Lung (tissue), 12 donors: ENCODE results near the gene DHX35. TPM values are rescaled to one million over a fixed set of nuclear protein-coding genes. Genes with fewer than 3 reads are reported as not detected.
"Not testable (repeated sequence)": the region's sequence is repeated elsewhere in the genome, so short reads cannot be mapped to it uniquely, and the experiment has no call there.

ENCODE experiments used
- ATAC-seq: fragments of 200-7000 bp; cut with Tn5 transposase; one replicate; pipeline ENCODE4 v1.9.1; 2020; ENCODE audit warnings: moderate number of reproducible peaks; ENCODE audit not compliant: insufficient read depth, low FRiP score
- DNase-seq, 3 donors: peaks; one replicate each; pipeline ENCODE4 v3.0.0-alpha.2; 2013 to 2017
- H3K27ac ChIP-seq, 2 donors: one replicate each; pipeline ENCODE4 v1.5.1; 2013; ENCODE audit warnings: mild to moderate bottlenecking in 2 of 2, moderate library complexity in 2 of 2, control low read depth in 1 of 2, inconsistent platforms in 1 of 2, low read depth in 1 of 2, low read length in 1 of 2
- H3K27me3 ChIP-seq, 3 donors: one replicate each; pipeline ENCODE4 v1.5.1; 2013; ENCODE audit warnings: low read length in 2 of 3; ENCODE audit not compliant: control insufficient read depth in 3 of 3, insufficient read depth in 3 of 3
- H3K36me3 ChIP-seq, 4 donors: one replicate each; pipeline ENCODE4 v1.5.1; 2013; ENCODE audit warnings: low read length in 4 of 4, mild to moderate bottlenecking in 1 of 4, moderate library complexity in 1 of 4; ENCODE audit not compliant: control insufficient read depth in 4 of 4, insufficient read depth in 4 of 4
- H3K4me1 ChIP-seq, 5 donors: one replicate each; pipeline ENCODE4 v1.5.1; 2013; ENCODE audit warnings: low read length in 5 of 5, mild to moderate bottlenecking in 2 of 5, moderate library complexity in 1 of 5; ENCODE audit not compliant: control insufficient read depth in 5 of 5, insufficient read depth in 5 of 5
- H3K4me3 ChIP-seq: one replicate; pipeline ENCODE4 v1.5.1; 2013; ENCODE audit warnings: mild to moderate bottlenecking, control low read depth, moderate library complexity
- H3K9ac ChIP-seq, 2 donors: one replicate each; pipeline ENCODE4 v1.5.1; 2013; ENCODE audit warnings: low read length in 2 of 2, control low read depth in 1 of 2; ENCODE audit not compliant: insufficient read depth in 1 of 2
- H3K9me3 ChIP-seq, 4 donors: one replicate each; pipeline ENCODE4 v1.5.1; 2013; ENCODE audit warnings: low read length in 3 of 4, mild to moderate bottlenecking in 1 of 4, moderate library complexity in 1 of 4; ENCODE audit not compliant: control insufficient read depth in 4 of 4, insufficient read depth in 3 of 4
- WGBS, 2 donors: extraction: QIAGEN DNeasy Blood & Tissue Kit; methylation state at CpG; one replicate each; pipeline ENCODE4 v1.1.7; 2013; 5-methylcytosine and 5-hydroxymethylcytosine counted together
- polyA plus RNA-seq, 2 donors: library from polyadenylated mRNA; stranded (reverse); fragments of 200-250 nt; gene quantifications; one replicate each; pipeline ENCODE4 v1.2.1, GENCODE V29; 2013
- total RNA-seq, 2 donors: library from RNA; depleted of rRNA in 1 of 2; stranded (reverse); fragments of >200 nt in 1 of 2; gene quantifications; one replicate each; pipeline ENCODE4 v1.2.1, GENCODE V29; 2014 to 2021
- TF ChIP-seq, protein P1 (sequence below): IDR thresholded peaks from 2 replicates; pipeline ENCODE4 v1.5.1; 2012; ENCODE audit warnings: mild to moderate bottlenecking; ENCODE audit errors: control extremely low read depth, extremely low read depth
- donor health status: control.
- donor health status: control.
- donor health status: Bipolar disorder and iron deficiency.
- donor health status: healthy.
- donor health status: DM: yes; HTN: yes; CAD: no.

DHX35 gene
- total and polyA plus RNA-seq, 4 donors = 4.4 to 15.5 (median 8.2) TPM

DNA sequence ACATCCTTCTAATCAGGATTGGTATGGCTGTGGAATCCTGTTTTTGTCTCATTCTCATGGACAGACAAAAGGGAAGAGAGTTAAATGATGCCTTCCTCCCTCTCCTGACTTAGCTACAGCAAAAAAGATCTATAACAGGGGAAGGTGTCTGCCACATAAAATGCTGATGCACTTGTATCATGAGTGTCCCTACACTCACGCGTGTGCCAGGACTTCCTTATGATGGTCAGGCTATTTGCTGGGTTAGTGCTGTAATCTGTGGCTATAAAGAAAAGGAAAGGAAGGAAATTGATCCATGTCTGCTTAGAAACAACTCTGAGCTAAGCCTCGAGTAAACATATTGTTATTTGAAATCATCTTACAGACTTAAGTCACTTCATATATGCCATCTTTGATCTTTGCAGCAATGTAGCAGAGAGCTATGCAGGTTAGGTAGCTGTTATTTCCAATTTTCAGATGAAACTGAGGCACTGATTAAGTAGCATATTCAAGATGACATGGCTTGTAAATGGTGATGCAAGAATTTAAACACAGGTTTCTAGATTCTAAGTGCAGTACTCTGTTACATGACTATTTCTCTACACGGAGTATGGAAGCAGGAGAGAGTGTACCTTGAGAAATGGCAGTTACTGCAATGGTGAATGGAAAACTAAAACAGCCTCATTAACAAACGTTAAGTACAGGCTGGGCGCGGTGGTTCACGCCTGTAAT is 8.4 kb upstream of the DHX35 start:
- no peaks in the 10 kb centered on the region for H3K9me3 ChIP-seq
- ATAC-seq (no peak), DNase-seq (no peak)
- 75 to 94% methylated on average over 8 of the region's 8 CpGs for WGBS, 2 donors
- no peaks in the 10 kb centered on the region for H3K27me3 ChIP-seq
- H3K9ac ChIP-seq = no peak overlapping the region
- TF ChIP-seq, protein P1, sequence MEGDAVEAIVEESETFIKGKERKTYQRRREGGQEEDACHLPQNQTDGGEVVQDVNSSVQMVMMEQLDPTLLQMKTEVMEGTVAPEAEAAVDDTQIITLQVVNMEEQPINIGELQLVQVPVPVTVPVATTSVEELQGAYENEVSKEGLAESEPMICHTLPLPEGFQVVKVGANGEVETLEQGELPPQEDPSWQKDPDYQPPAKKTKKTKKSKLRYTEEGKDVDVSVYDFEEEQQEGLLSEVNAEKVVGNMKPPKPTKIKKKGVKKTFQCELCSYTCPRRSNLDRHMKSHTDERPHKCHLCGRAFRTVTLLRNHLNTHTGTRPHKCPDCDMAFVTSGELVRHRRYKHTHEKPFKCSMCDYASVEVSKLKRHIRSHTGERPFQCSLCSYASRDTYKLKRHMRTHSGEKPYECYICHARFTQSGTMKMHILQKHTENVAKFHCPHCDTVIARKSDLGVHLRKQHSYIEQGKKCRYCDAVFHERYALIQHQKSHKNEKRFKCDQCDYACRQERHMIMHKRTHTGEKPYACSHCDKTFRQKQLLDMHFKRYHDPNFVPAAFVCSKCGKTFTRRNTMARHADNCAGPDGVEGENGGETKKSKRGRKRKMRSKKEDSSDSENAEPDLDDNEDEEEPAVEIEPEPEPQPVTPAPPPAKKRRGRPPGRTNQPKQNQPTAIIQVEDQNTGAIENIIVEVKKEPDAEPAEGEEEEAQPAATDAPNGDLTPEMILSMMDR = no peak
- H3K4me1 ChIP-seq = no peaks in the 10 kb centered on the region
- no peak overlapping the region for H3K27ac ChIP-seq
- H3K36me3 ChIP-seq = peaks cover 0 to 17% (median 8%) of the 10 kb centered on the region in 4 donors
- H3K4me3 ChIP-seq = no peak overlapping the region

DNA sequence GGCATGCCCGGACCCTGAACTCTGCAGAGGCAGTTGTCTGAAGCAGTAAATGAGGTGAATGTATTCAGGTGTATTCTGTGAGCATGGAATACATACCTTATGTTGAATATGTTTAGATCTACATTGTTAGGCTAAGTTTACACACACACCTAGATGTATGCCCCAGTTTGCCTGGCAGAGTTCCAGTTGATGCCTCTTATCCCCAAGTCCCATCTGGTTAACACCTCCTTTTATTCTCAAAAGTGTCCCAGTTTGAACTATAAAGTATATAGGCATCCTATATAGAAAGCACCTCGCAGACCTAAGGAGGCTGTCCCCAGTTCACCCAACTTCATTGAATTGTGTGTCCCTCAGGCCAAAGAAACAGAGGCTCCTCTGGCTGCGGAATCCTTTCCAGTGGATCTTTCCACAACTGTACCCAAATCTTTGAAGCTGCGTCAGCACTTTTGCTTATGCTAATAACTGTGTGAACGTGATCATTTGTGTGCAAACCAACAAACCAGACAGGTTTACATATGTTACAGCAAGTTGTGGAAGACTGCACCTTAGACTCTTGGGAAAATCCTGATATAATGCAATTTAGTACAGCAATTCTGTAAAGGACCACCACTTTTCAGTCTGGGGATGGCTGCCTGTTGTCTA is 4.8 kb upstream of the DHX35 start:
- Histone ChIP-seq H3K4me3 (no peak overlapping the region), H3K9me3 (no peaks in the 10 kb centered on the region)
- WGBS, 2 donors = 94 to 97% methylated on average over 5 of the region's 5 CpGs

DNA sequence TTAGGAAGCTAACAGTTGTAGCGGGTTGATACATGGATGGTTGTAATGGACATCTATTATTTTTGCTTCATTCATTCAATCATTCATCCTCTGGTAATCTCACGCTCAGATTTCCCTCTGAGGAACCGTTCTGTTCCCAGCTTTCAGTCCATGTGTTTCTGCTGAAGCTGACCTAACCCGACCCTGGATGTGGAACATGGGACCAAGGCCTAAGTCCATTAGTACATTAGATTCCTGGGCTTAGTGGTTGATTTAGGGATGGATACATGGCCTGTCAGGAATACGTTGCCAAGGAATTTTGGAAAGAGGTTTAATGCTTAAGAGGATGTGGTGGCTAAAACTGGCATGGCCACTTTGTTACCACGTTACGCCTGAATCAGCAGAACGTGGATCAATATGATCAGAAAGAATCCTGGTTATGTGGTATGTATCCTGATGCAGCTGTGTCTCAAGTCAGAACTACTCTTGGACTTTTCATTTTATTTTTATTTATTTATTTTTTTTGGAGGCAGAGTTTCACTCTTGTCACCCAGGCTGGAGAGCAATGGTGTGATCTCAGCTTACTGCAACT is 4.1 kb upstream of the DHX35 start:
- Histone ChIP-seq H3K9me3 (no peaks in the 10 kb centered on the region), H3K9ac (no peak overlapping the region), H3K27me3 (no peaks in the 10 kb centered on the region), H3K36me3 (peaks cover 0 to 4% (median 0%) of the 10 kb centered on the region in 4 donors), H3K4me1 (peaks cover 0 to 5% (median 4%) of the 10 kb centered on the region in 5 donors), H3K4me3 (no peak overlapping the region), H3K27ac (no peak overlapping the region)
- ATAC-seq = no peak
- DNase-seq = no peak
- WGBS, 2 donors = 89 to 90% methylated on average over 8 of the region's 8 CpGs
- TF ChIP-seq, protein P1 = no peak

More for the DNA sequence above, 4.8 kb upstream of the DHX35 start:
- Histone ChIP-seq H3K9ac (no peak overlapping the region), H3K36me3 (peaks cover 0 to 6% (median under 1%) of the 10 kb centered on the region in 4 donors), H3K27me3 (no peaks in the 10 kb centered on the region), H3K27ac (no peak overlapping the region), H3K4me1 (peaks cover 0 to 4% (median 2%) of the 10 kb centered on the region in 5 donors)
- ATAC-seq = no peak
- DNase-seq = no peak
- TF ChIP-seq, protein P1 = no peak

DNA sequence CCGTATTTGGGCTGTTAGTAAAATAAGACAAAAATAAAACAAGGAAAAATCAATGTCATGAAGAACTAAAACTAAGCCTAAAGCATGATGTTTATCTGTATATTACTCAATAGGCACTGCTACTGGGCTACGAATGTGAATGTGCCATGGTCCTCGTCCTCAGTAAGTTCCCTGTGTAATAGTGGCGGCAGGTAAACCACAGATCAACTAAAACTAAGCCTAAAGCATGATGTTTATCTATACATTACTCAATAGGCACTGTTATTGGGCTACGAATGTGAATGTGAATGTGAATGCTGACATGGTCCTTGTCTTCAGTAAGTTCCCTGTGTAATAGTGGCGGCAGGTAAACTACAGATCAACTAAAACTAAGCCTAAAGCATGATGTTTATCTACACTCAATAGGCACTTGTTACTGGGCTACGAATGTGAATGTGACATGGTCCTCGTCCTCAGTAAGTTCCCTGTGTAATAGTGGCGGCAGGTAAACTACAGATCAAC is 1.9 kb upstream of the DHX35 start:
- not testable (repeated sequence) for H3K36me3 ChIP-seq, H3K27ac ChIP-seq, H3K27me3 ChIP-seq, ATAC-seq, H3K9me3 ChIP-seq, H3K4me3 ChIP-seq, DNase-seq, H3K9ac ChIP-seq
- H3K4me1 ChIP-seq = peaks cover 0 to 10% (median 6%) of the 10 kb centered on the region in 5 donors
- whole genome bisulfite sequencing, 2 donors = 87 to 88% methylated on average over 9 of the region's 9 CpGs
